Activated CD4-positive, alpha-beta T cell treated with anti-CD3 and anti-CD28 coated beads, Interleukin-2, amount 10 ng/mL, durations not matched to agents 7 days and 5 days (primary cell): ENCODE data around the gene TMEM42. TPM values are rescaled to one million over a fixed set of nuclear protein-coding genes. Genes with fewer than 3 reads are reported as not detected.
"Not testable (repeated sequence)": the region's sequence is repeated elsewhere in the genome, so short reads cannot be mapped to it uniquely, and the experiment has no call there.

Source experiments
- CTCF ChIA-PET: fragments of 350-600 bp; sonication (Branson Sonifier 250); formaldehyde crosslinking; loops from one replicate; lab custom pipeline; 2021; ENCODE audit warnings: antibody characterized with exemption; lab: Charles Lee
- POLR2A ChIA-PET: fragments of 350-600 bp; sonication (Branson Sonifier 250); formaldehyde crosslinking; loops from one replicate; lab custom pipeline; 2021; ENCODE audit warnings: antibody characterized with exemption; lab: Charles Lee
- DNase-seq: peaks from one replicate; pipeline ENCODE4 v3.0.0-alpha.2; 2020
- H3K27ac Mint-ChIP-seq: one replicate; pipeline ENCODE4 v1.8.0; 2021; ENCODE audit warnings: mild to moderate bottlenecking, moderate library complexity, mixed read lengths
- H3K27me3 Mint-ChIP-seq: one replicate; pipeline ENCODE4 v1.8.0; 2021; ENCODE audit warnings: mixed read lengths
- H3K36me3 Mint-ChIP-seq: one replicate; pipeline ENCODE4 v1.8.0; 2021; ENCODE audit warnings: low read depth, mixed read lengths
- H3K4me1 Mint-ChIP-seq: one replicate; pipeline ENCODE4 v1.8.0; 2021; ENCODE audit warnings: mixed read lengths
- H3K4me3 Mint-ChIP-seq: one replicate; pipeline ENCODE4 v1.8.0; 2021; ENCODE audit warnings: mild to moderate bottlenecking, moderate library complexity, mixed read lengths
- H3K9me3 Mint-ChIP-seq: one replicate; pipeline ENCODE4 v1.8.0; 2021; ENCODE audit warnings: mixed read lengths
- total RNA-seq, 2 experiments: library from RNA; stranded (reverse); gene quantifications; one replicate each; pipeline ENCODE4 v1.2.3, GENCODE V29; 2021

The TMEM42 gene
- 10 to 100 TPM; 10.7 to 13.0 TPM for total RNA-seq

DNA sequence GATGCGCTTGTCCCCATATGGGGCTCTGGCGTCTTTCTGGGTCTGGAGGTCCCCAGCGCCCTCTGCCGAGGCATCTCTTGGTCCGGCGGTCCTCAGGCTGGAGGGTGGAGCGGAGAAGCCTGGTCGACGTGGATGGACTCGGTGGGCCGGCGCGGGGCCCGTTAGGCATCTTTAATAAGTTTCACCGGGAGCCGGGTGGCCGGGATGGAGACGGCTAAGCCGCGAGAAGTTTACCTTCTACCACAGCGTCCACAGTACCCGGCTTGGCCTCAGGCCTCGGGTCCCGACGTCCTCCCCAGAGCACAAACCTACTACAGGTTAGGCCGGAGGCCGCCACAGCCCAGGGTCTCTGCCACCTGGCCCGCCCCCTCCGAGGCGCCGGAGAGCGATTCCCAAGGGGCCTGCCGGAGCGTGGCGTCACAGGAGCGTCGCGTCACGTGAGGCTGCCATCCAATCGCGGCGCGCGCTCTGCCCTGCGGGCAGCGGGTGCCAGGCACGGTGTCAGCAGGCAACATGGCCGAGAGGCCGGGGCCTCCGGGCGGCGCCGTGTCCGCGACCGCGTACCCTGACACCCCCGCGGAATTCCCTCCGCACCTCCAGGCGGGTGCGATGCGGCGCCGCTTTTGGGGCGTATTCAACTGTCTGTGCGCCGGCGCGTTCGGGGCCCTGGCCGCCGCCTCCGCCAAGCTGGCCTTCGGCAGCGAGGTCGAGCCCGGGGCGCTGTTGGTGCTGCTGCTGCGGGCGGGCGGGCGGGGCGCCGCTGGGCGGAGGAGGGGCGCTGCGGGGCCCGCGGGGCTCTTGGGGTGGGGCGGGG is at the start of gene TMEM42:
Gene TMEM42, plus strand, starts transcription at position 501 of the 814 bp plus-strand sequence. Its CDS starts 13 bp downstream, at position 514.
- no peaks in the 10 kb centered on the region for H3K9me3 Mint-ChIP-seq
- H3K27me3 Mint-ChIP-seq, result no peaks in the 10 kb centered on the region
- peak within 1 kb of the TSS; percentile 79 for H3K4me3 Mint-ChIP-seq
- POLR2A ChIA-PET, result no interaction called here
- H3K4me1 Mint-ChIP-seq, result peaks cover 34% of the 10 kb centered on the region
- peak within 1 kb of the TSS; percentile 91 for H3K27ac Mint-ChIP-seq
- DNase-seq, result peak; percentile 86
- H3K36me3 Mint-ChIP-seq, result peaks cover 17% of the 10 kb centered on the region
- CTCF ChIA-PET, result no interaction called here

DNA sequence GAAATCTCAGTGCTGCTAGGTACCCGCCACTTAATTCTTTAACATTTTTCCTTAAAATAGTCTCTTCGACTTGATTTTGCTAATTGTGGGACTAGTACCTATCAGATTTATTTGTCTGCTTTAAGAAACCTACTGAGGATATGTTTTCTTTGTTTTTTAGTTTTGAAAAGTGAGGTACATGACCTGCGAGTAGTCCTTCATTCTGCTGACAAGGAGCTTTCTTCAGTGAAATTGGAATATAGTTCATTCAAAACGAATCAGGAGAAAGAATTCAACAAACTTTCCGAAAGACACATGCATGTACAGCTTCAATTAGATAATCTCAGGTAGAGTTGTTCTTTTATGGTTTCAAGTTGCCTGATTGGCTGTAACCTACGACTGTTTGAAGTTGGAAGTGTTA is 47.0 kb upstream of the TMEM42 start:
- Mint-ChIP-seq H3K27ac (no peak overlapping the region), H3K9me3 (peaks cover 18% of the 10 kb centered on the region), H3K27me3 (no peaks in the 10 kb centered on the region), H3K4me3 (no peak overlapping the region), H3K4me1 (no peaks in the 10 kb centered on the region), H3K36me3 (peaks cover 69% of the 10 kb centered on the region)
- POLR2A ChIA-PET, result no interaction called here
- CTCF ChIA-PET, result no interaction called here
- DNase-seq, result no peak

DNA sequence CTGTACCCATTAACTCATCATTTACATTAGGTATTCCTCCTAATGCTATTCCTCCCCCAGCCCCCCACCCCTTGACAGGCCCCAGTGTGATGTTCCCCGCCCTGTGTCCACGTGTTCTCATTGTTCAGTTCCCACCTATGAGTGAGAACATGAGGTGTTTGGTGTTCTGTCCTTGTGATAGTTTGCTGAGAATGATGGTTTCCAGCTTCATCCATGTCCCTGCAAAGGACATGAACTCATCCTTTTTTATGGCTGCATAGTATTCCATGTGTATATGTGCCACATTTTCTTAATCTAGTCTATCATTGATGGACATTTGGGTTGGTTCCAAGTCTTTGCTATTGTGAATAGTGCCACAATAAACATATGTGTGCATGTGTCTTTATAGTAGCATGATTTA is 45.4 kb upstream of the TMEM42 start:
- H3K4me3 Mint-ChIP-seq, POLR2A ChIA-PET, CTCF ChIA-PET, DNase-seq, H3K27me3 Mint-ChIP-seq, H3K4me1 Mint-ChIP-seq, H3K27ac Mint-ChIP-seq: not testable (repeated sequence)
- peaks cover 69% of the 10 kb centered on the region for H3K36me3 Mint-ChIP-seq
- peaks cover 18% of the 10 kb centered on the region for H3K9me3 Mint-ChIP-seq

DNA sequence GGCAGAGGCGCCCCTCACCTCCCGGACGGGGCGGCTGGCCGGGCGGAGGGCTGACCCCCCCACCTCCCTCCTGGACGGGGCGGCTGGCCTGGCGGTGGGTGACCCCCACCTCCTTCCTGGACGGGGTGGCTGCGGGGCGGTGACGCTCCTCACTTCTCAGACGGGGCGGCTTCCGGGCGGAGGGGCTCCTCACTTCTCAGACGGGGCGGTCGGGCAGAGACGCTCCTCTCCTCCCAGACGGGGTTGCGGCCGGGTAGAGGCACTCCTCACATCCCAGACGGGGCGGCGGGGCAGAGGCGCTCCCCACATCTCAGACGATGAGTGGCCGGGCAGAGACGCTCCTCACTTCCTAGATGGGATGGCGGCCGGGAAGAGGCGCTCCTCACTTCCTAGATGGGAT is 40.5 kb upstream of the TMEM42 start:
- H3K4me1 Mint-ChIP-seq, DNase-seq, H3K4me3 Mint-ChIP-seq, CTCF ChIA-PET, H3K27ac Mint-ChIP-seq, H3K27me3 Mint-ChIP-seq, POLR2A ChIA-PET: not testable (repeated sequence)
- peaks cover 24% of the 10 kb centered on the region for H3K9me3 Mint-ChIP-seq
- peaks cover 84% of the 10 kb centered on the region for H3K36me3 Mint-ChIP-seq

DNA sequence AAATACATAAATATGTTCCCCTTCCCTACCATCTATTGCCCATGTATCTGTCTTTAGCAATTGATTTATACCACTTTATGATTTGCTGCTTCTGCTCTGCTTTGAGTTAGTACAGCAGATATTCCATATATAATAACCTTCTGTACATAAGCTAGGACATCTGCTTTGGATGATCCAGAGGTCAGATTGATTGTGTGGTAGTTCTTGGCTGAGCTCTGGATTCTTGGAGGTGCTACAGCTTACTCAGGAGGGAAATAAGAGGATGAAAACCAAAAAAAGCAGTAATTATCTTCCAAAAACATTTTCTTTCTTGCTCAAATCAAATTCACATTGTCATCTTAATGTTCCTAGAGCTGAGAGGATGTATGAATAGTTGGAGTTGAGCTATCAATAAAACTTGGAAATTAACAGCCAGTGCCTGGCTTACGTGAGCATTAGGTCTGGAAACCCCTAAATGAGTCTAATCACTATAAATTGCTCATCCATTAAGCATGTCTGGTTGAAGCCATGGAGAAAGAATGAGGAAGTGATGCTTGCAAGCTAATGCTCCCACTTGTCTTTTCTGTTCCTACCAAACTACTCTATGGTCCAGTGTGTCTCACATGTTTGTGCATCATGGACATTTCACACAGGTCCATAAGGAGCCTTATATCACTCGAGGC is 36.3 kb upstream of the TMEM42 start:
- no peak for DNase-seq
- POLR2A ChIA-PET, result no interaction called here
- CTCF ChIA-PET, result interaction anchor here (1.1 to 1.3 kb wide), 3 partner anchors 9 to 28 kb away, joined by 3 read pairs; no protein-coding TSS in a partner anchor
- Mint-ChIP-seq H3K36me3 (peaks cover 73% of the 10 kb centered on the region), H3K27me3 (no peaks in the 10 kb centered on the region), H3K27ac (no peak overlapping the region), H3K4me1 (no peaks in the 10 kb centered on the region), H3K9me3 (peaks cover 5% of the 10 kb centered on the region), H3K4me3 (no peak overlapping the region)

DNA sequence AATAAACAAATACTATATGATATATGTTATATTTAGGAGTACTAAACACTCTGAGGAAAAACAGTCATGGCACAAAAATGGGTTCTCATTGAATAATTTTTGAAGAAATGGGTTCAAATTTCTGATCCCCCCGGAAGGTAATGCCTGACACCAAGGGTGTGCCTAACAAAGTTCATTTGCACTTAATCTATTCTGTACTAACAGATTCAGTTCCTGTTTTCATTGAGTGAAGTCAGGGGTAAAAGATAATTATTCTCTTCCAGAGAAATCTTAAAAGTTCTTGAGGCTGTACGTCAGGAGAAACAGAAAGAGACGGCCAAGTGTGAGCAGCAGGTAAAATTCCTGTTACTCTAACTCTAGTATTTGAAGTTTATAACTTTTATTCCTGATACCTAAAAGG is 34.5 kb upstream of the TMEM42 start:
- Mint-ChIP-seq H3K27me3 (no peaks in the 10 kb centered on the region), H3K36me3 (peaks cover 75% of the 10 kb centered on the region), H3K27ac (no peak overlapping the region), H3K4me3 (no peak overlapping the region), H3K4me1 (no peaks in the 10 kb centered on the region), H3K9me3 (peaks cover under 1% of the 10 kb centered on the region)
- POLR2A ChIA-PET, result no interaction called here
- DNase-seq, result no peak
- CTCF ChIA-PET, result no interaction called here

DNA sequence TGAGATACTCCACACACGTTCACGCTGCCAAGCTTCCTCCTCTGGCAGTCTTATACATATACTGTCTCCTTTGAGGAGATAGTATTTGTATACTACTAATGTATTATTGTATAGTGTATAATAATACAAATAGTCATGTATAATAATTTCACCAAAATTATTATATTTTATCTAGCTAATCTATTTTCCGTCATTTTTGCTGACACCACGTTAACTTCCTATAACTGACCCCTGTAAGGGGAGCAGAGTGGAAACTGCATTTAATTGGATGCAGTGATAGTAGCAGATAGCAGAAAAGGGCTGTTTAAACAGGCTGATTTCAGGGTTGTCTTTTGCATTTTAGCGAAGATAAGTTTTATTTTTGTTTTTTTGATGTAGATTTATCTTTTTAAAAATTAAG is 30.5 kb upstream of the TMEM42 start:
- no peak overlapping the region for H3K27ac Mint-ChIP-seq
- no peaks in the 10 kb centered on the region for H3K27me3 Mint-ChIP-seq
- peaks cover 69% of the 10 kb centered on the region for H3K36me3 Mint-ChIP-seq
- DNase-seq, result no peak
- CTCF ChIA-PET, result interaction anchor here (1.3 to 1.8 kb wide), 2 partner anchors 14 to 18 kb away, joined by 4 to 5 read pairs; no protein-coding TSS in a partner anchor
- H3K4me3 Mint-ChIP-seq, result no peak overlapping the region
- POLR2A ChIA-PET, result no interaction called here
- no peaks in the 10 kb centered on the region for H3K4me1 Mint-ChIP-seq
- peaks cover 6% of the 10 kb centered on the region for H3K9me3 Mint-ChIP-seq

DNA sequence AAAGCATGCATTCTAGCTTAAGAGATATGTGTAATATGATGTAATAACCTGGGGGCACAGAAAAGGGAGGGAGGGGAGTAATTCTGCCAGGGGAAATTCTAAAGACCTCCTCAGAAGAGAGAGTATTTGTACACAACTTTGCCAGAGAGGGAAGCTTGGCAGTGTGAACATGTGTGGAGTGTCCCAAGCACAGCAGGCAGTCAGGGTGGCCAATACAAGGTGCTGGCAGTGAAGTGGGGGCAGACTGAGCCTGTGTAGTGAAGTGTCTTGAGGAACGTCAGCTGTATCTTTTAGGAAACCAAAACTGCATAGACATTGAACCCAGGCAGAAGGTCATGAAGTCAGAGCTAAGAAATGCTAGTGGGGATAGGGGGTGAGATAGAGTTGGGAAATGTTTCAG is 29.7 kb upstream of the TMEM42 start:
- Mint-ChIP-seq H3K27me3 (no peaks in the 10 kb centered on the region), H3K27ac (no peak overlapping the region), H3K4me3 (no peak overlapping the region), H3K36me3 (peaks cover 70% of the 10 kb centered on the region), H3K9me3 (peaks cover 12% of the 10 kb centered on the region), H3K4me1 (no peaks in the 10 kb centered on the region)
- DNase-seq, result no peak
- POLR2A ChIA-PET, result no interaction called here
- CTCF ChIA-PET, result interaction anchor here (0.9 to 1.8 kb wide), 3 partner anchors 13 to 22 kb away, joined by 3 to 5 read pairs (median 4); no protein-coding TSS in a partner anchor

DNA sequence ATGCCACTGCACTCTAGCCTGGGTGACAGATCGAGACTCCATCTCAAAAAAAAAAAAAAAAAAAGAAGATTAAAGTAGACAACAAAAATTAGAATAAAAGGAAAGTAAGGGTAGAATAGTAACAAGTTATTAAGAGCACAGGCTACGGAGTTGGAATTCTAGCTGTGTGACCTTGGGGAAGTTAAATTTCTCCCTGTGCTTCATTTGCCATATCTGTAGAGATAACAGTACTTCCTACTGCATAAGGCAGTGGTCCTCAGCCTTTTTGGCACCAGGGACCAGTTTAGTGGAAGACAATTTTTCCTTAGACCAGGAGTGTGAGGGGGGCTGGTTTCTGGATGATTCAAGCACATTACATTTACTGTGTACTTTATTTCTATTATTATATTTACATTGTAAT is 28.7 kb upstream of the TMEM42 start:
- POLR2A ChIA-PET, result no interaction called here
- Mint-ChIP-seq H3K9me3 (peaks cover 16% of the 10 kb centered on the region), H3K4me3 (no peak overlapping the region), H3K27me3 (no peaks in the 10 kb centered on the region), H3K36me3 (peaks cover 73% of the 10 kb centered on the region), H3K27ac (no peak overlapping the region), H3K4me1 (no peaks in the 10 kb centered on the region)
- CTCF ChIA-PET, result interaction anchor here (0.7 kb wide), 1 partner anchor 442 kb away, joined by 3 read pairs; no protein-coding TSS in a partner anchor
- DNase-seq, result no peak

DNA sequence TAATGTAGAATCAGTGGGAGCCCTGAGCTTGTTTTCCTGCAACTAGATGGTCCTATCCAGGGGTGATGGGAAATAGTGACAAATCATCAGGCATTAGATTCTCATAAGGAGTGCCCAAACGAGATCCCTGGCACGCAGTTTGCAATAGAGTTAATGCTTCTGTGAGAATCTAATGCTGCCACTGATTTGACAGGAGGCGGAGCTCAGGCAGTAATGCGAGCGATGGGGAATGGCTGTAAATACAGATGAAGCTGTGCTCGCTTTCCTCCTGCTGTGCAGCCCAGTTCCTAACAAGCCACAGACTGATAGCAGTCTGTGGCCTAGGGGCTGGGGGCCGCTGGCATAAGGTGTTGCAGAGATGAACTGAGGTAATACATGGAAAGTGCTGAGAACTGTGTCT is 28.3 kb upstream of the TMEM42 start:
- H3K4me1 Mint-ChIP-seq, result no peaks in the 10 kb centered on the region
- POLR2A ChIA-PET, result no interaction called here
- no peaks in the 10 kb centered on the region for H3K27me3 Mint-ChIP-seq
- no peak for DNase-seq
- H3K9me3 Mint-ChIP-seq, result peaks cover 18% of the 10 kb centered on the region
- H3K27ac Mint-ChIP-seq, result no peak overlapping the region
- H3K36me3 Mint-ChIP-seq, result peaks cover 74% of the 10 kb centered on the region
- CTCF ChIA-PET, result no interaction called here
- no peak overlapping the region for H3K4me3 Mint-ChIP-seq

DNA sequence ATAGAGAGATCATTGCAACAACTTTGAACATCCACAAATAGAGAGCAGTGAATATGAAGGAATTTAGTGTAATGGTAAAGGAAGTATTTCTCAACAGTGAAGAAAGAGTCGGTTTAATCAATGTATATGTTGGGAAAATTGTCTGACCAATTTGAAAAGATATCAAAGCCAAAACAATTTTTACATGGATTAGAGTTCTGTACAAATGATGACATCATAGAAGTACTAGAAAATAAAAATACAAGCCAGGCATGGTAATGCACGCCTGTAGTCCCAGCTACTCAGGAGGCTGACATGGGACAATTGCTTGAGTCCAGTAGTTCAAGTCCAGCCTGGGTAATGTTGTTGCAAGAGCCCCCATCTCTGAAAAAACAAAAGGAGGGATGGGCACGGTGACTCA is 26.0 kb upstream of the TMEM42 start:
- Mint-ChIP-seq H3K4me3 (no peak overlapping the region), H3K4me1 (no peaks in the 10 kb centered on the region), H3K9me3 (peaks cover 18% of the 10 kb centered on the region), H3K27me3 (no peaks in the 10 kb centered on the region), H3K27ac (no peak overlapping the region), H3K36me3 (peaks cover 75% of the 10 kb centered on the region)
- CTCF ChIA-PET, result interaction anchor here (1.0 kb wide), 1 partner anchor 68 kb away, joined by 5 read pairs; no protein-coding TSS in a partner anchor
- POLR2A ChIA-PET, result no interaction called here
- no peak for DNase-seq

DNA sequence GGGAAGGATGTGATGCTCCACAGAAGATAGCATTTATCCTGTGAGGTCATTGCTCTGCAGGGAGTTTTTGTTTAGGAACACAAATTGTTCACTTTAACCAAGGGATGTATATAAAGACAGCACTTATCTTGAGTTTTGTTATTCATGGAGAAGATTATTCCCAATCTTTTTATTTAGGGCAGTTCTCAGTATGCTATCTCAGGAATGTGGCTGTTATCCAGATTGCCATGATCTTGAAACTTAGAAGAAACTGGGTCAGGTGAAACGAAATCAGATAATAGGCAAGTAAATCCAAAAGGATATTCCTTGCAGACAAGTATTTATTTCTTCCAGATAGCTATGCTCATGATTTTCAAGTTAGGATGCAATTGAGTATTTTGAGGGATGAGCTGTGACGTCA is 19.3 kb upstream of the TMEM42 start:
- Mint-ChIP-seq H3K4me1 (no peaks in the 10 kb centered on the region), H3K27ac (no peak overlapping the region), H3K4me3 (no peak overlapping the region)

More for the DNA sequence above, 19.3 kb upstream of the TMEM42 start:
- no peak for DNase-seq
- CTCF ChIA-PET, result no interaction called here
- POLR2A ChIA-PET, result no interaction called here
- Mint-ChIP-seq H3K9me3 (peaks cover 3% of the 10 kb centered on the region), H3K36me3 (peaks cover 73% of the 10 kb centered on the region), H3K27me3 (no peaks in the 10 kb centered on the region)
